ENCODE data around the gene VTA1.

- TF ChIP-seq, protein P1, sequence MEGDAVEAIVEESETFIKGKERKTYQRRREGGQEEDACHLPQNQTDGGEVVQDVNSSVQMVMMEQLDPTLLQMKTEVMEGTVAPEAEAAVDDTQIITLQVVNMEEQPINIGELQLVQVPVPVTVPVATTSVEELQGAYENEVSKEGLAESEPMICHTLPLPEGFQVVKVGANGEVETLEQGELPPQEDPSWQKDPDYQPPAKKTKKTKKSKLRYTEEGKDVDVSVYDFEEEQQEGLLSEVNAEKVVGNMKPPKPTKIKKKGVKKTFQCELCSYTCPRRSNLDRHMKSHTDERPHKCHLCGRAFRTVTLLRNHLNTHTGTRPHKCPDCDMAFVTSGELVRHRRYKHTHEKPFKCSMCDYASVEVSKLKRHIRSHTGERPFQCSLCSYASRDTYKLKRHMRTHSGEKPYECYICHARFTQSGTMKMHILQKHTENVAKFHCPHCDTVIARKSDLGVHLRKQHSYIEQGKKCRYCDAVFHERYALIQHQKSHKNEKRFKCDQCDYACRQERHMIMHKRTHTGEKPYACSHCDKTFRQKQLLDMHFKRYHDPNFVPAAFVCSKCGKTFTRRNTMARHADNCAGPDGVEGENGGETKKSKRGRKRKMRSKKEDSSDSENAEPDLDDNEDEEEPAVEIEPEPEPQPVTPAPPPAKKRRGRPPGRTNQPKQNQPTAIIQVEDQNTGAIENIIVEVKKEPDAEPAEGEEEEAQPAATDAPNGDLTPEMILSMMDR (IDR thresholded peaks at IDR 0.05 in 8 of 11, conservative IDR thresholded peaks at IDR 0.05 in 3 of 11): peak; percentile 68 to 97 (median 78)
- peak; percentile 94 to 96 (median 94) for TF ChIP-seq POLR2AphosphoS5 (IDR thresholded peaks at IDR 0.05)
Observed at GRCh38 chr6:142146828-142147662, at the start of gene VTA1, which contains the start of gene NMBR.
